Lower leg skin (tissue), 4 donors: ENCODE results near the gene MGA. TPM values are rescaled to one million over a fixed set of nuclear protein-coding genes. Genes with fewer than 3 reads are reported as not detected.

Experiments used
- DNase-seq, 2 donors: peaks; one replicate each; pipeline ENCODE4 v3.0.0-alpha.2; 2019; ENCODE audit warnings: low spot score in 2 of 2
- H3K4me3 ChIP-seq: fragments of 200-600 bp; sonication (generic); 2 replicates; pipeline ENCODE4 v1.5.1; 2017; ENCODE audit warnings: mild to moderate bottlenecking, low read depth; ENCODE audit not compliant: poor library complexity, severe bottlenecking
- CTCF ChIP-seq, 3 donors: fragments of 450-650 bp; IDR thresholded peaks; one replicate each; pipeline ENCODE4 v1.5.1; 2016; ENCODE audit warnings: antibody characterized with exemption in 3 of 3, mild to moderate bottlenecking in 3 of 3, moderate library complexity in 2 of 3
- POLR2A ChIP-seq, 2 donors: fragments of 450-650 bp; IDR thresholded peaks; one replicate each; pipeline ENCODE4 v1.6.1; 2016 to 2017; ENCODE audit warnings: antibody characterized with exemption in 2 of 2, mild to moderate bottlenecking in 1 of 2, moderate library complexity in 1 of 2
- WGBS, 2 donors: methylation state at CpG; one replicate each; pipeline ENCODE4 v1.1.5; 2018; 5-methylcytosine and 5-hydroxymethylcytosine counted together
- intact Hi-C: fragments of 100-400 bp; cut with DNase I; formaldehyde crosslinking; loops from one replicate; pipeline ENCODE4 v1.15.0; 2023; ENCODE audit warnings: low total_unique reads
- total RNA-seq, 4 donors: library from RNA; depleted of rRNA; stranded (reverse); fragments of >200 nt; gene quantifications; one replicate each; pipeline ENCODE4 v1.1.0, GENCODE V29; 2016

The MGA gene
- total RNA-seq, 4 donors from 2014 or later = 17.2 to 24.1 (median 20.7) TPM

DNA sequence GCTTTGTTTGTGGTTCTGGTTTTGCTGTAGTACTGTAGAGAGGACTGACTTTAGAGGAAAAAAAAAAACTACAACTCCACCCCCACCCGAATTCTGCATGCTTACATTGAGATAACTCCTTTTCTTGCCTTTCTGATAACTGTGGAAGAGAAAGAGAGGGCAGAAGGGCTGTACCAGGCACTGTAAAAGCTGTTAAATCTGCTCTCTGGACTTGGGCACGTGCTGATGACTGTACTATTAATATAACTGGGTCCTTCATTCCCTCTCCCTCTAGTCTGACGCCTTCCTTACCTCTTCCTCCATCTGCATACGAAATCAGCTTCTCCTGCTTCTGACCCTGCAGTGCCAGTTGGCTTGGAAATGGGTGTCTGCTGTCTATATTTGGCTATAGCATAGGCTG is 129.0 kb downstream of the MGA start:
- 47 to 54% methylated on average over 4 of the region's 4 CpGs for WGBS, 2 donors
- no peak for TF ChIP-seq CTCF (IDR thresholded peaks at IDR 0.05)
- TF ChIP-seq POLR2A (IDR thresholded peaks at IDR 0.05) = no peak
- DNase-seq = no peak
- H3K4me3 ChIP-seq = no peak overlapping the region
- intact Hi-C loops = no loop called here

GRCh38 chr15:41789662-41790061 is 129.5 kb downstream of the MGA start:
- no peak overlapping the region for H3K4me3 ChIP-seq
- DNase-seq = no peak
- intact Hi-C loops = no loop called here
- TF ChIP-seq CTCF (IDR thresholded peaks at IDR 0.05) (no peak), POLR2A (IDR thresholded peaks at IDR 0.05) (no peak)

DNA sequence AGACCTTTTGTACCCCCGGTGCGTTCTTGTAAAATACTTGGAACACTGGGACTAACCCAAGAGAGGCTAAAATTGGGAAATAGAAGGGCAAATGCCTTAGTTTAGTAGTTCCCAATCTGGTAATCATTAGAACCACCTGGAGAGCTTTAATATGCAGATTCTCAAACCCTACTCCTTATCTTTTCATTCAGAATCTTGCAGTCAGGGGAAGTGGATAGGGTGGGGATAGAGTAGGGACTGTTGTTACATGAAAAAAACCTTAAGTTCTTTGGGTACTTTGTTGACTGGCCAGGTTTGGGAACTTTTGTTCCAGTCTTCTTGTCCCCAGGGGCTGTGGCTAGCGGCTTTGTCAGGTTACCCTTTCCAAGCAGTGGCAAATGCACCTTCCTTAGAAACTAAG is 130.0 kb downstream of the MGA start:
- intact Hi-C loops = no loop called here
- TF ChIP-seq POLR2A (IDR thresholded peaks at IDR 0.05) (no peak), CTCF (IDR thresholded peaks at IDR 0.05) (no peak)
- no peak for DNase-seq
- no peak overlapping the region for H3K4me3 ChIP-seq
- WGBS, 2 donors = 60 to 61% methylated on average over 3 of the region's 3 CpGs

- H3K4me3 ChIP-seq = no peak overlapping the region
- 32 to 38% methylated on average over 5 of the region's 5 CpGs for WGBS, 2 donors
- DNase-seq = no peak
- intact Hi-C loops = no loop called here
- TF ChIP-seq POLR2A (IDR thresholded peaks at IDR 0.05) = no peak
- no peak for TF ChIP-seq CTCF (IDR thresholded peaks at IDR 0.05)
Observed at GRCh38 chr15:41790756-41791546, 130.7 kb downstream of the MGA start.

DNA sequence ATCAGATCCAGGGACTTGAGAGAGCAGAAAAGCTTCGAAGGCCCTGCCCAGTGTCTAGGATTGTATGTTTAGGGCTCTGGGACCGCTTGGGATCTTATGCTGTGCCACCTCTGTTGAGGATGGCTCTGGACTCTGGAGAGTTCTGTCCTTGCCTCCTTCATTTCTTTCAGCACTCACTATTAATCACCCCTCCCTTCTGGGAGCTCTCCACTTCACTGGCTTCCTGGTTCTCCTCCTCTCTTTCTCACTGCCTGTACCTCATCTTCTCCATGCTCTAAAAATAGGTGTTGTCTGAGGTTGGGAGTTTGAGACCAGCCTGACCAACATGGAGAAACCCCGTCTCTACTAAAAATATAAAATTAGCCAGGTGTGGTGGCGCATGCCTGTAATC is 131.3 kb downstream of the MGA start:
- TF ChIP-seq POLR2A (IDR thresholded peaks at IDR 0.05) = no peak
- TF ChIP-seq CTCF (IDR thresholded peaks at IDR 0.05) = no peak
- DNase-seq = no peak
- 82 to 96% methylated on average over 4 of the region's 4 CpGs for WGBS, 2 donors
- no peak overlapping the region for H3K4me3 ChIP-seq
- intact Hi-C loops = no loop called here
